Measurements from ENCODE around the gene PIK3AP1.

DNA sequence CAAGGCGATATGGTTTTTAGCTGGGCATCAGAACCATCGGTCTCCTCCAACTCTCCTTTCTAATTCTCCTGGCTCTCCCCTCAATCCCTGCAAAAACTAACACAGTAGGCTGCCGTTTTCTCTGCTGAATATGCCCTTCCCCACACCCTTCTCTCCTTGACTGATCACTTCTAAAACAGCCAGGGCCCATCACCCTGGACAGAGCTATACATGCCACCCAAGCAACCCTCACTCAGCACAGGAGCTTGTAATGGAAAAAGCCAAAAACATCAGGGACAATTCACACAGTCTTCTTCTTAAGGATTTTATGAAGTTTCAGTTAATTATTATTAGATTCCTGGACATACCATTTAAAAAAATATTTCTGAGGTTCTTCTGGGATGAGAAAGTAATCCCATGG, 61.5 kb downstream of the PIK3AP1 start:
- TF ChIP-seq, protein P1, sequence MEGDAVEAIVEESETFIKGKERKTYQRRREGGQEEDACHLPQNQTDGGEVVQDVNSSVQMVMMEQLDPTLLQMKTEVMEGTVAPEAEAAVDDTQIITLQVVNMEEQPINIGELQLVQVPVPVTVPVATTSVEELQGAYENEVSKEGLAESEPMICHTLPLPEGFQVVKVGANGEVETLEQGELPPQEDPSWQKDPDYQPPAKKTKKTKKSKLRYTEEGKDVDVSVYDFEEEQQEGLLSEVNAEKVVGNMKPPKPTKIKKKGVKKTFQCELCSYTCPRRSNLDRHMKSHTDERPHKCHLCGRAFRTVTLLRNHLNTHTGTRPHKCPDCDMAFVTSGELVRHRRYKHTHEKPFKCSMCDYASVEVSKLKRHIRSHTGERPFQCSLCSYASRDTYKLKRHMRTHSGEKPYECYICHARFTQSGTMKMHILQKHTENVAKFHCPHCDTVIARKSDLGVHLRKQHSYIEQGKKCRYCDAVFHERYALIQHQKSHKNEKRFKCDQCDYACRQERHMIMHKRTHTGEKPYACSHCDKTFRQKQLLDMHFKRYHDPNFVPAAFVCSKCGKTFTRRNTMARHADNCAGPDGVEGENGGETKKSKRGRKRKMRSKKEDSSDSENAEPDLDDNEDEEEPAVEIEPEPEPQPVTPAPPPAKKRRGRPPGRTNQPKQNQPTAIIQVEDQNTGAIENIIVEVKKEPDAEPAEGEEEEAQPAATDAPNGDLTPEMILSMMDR (conservative IDR thresholded peaks at IDR 0.05; ENCODE audit: low read length) = no peak
- TF ChIP-seq EZH2phosphoT487 (IDR thresholded peaks at IDR 0.05; ENCODE audit: borderline replicate concordance) = no peak

Measured in Loucy (cell line).